SW 1271 (cell line): ENCODE data around the gene SLC51B.
A peak's percentile ranks its signal among the peaks of the same experiment; 100 is the strongest.
"Not testable (repeated sequence)": the region's sequence is repeated elsewhere in the genome, so short reads cannot be mapped to it uniquely, and the experiment has no call there.

Source experiments
- DNase-seq, 2 experiments: peaks; one replicate each; lab custom pipeline; 2025; lab: John Stamatoyannopoulos, UW

SLC51B gene

GRCh38 chr15:65084500-65085206 is 39.5 kb downstream of the SLC51B start:
- DNase-seq, result no peak

- no peak for DNase-seq
These were observed 40.1 kb downstream of the SLC51B start for GRCh38 chr15:65085207-65085753.

GRCh38 chr15:65085990-65086679 is 40.9 kb downstream of the SLC51B start:
- peak in 1 of 2 experiments; percentile 30 for DNase-seq

- no peak for DNase-seq
These were observed 41.5 kb downstream of the SLC51B start for GRCh38 chr15:65086680-65087111.

- no peak for DNase-seq
These were observed 42.2 kb downstream of the SLC51B start for GRCh38 chr15:65087411-65087810.

GRCh38 chr15:65087873-65088642 is 42.9 kb downstream of the SLC51B start:
- no peak for DNase-seq

DNA sequence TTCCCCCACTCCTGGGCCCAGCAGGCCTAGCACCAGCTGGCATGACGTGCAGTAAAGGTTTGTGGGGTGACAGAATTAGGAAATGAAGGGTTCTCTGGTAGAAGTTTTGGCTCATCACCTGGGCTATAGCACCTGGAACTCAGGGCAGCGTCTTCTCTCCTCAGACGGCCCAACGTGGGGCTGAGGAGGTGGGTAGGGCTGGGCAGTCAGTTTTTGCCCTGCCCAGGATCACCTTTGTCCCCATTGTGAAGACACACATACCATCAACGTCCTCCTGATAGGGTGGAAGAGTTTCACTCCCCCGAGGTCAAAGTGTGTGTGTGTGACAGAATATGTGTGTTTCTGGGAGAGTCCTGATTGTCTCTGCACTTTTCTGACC is 43.4 kb downstream of the SLC51B start:
- no peak for DNase-seq

DNA sequence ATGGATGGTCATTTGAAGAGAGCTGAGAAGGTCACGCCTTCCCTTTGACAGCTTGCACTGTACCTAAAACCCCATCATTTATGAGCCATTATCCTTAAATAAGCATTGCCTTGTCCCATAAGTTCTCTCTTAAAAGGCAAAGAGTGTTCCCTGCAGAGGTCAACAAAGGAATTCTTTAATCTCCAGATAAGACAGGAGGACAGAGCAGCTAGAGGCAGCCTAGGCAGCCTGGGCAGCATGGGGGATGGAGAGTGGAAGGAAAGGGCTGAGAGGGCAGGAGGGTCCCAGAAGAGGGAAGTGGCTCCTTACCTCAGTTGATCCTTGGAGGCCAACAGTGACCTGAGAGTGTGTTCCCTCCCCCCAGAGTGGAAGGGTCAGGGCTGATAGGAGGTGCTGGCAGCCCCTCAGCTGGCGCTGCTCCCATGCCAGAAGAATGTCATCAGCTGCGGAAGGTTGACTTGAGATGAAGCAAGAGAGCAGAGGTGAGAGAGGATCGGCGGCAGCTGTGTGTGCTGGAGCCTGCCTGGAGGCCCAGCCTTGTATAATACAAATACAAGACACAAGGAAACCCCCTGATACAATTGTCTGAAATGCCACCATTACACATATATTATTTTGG is 44.1 kb downstream of the SLC51B start:
- no peak for DNase-seq

GRCh38 chr15:65091946-65092770 is 47.0 kb downstream of the SLC51B start:
- no peak for DNase-seq

DNA sequence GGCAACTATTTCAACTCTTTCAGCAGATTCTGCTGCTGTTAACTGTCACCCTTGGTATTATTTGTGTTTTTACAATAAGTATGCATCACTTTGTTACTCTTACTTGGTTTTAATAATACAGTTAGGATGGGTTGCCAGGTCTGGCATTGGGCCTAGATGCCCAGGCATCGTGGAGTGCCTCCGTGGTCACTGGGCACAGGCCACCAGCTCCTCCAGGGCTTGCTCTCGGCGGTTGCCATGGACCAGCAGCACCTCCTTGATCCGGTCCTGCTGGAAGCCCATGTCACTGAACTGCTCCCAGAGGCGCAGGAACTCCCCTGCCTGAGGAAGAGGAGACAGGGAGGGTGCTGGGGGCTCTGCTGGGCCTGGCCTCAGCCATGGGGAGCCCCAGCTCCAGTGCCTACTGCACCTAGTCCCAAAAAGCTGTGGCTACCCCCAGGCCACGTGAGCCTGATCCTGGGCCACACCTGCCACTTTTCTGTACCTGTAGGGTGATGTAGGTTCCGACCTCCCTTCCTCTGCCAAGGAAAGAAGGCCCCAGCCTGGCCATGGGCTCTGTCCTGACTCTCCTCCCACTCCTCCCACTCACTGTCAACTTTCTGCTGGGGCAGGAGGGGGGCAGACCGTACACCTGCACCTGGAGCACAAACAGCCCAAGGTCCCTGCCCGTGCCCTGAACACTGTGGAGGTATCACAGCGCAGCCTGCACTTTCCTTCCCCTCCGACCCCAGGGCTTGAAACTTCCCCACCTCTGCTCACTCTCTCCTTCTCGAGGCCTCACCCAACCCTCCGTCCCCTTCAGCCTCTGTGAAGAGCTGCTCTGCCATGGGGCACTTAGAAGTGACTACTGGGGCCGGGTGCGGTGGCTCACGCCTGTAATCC is 48.0 kb downstream of the SLC51B start:
- DNase-seq, result no peak

DNA sequence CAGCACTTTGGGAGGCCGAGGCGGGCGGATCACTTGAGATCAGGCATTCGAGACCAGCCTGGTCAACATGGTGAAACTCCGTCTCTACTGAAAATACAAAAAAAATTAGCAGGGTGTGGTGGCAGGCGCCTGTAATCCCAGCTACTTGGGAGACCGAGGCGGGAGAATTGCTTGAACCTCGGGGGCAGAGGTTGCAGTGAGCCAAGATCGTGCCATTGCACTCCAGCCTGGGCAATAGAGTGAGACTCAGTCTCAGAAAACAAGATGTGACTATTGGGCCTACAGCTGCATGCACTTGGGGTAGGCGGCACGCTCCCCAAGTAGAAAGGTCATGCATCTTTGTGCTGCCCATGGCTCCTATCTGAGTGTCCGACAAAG is 48.6 kb downstream of the SLC51B start:
- not testable (repeated sequence) for DNase-seq

- no peak for DNase-seq
These were observed 49.3 kb downstream of the SLC51B start for GRCh38 chr15:65094294-65094995.

- no peak for DNase-seq
These were observed 50.0 kb downstream of the SLC51B start for GRCh38 chr15:65095011-65095746.

DNA sequence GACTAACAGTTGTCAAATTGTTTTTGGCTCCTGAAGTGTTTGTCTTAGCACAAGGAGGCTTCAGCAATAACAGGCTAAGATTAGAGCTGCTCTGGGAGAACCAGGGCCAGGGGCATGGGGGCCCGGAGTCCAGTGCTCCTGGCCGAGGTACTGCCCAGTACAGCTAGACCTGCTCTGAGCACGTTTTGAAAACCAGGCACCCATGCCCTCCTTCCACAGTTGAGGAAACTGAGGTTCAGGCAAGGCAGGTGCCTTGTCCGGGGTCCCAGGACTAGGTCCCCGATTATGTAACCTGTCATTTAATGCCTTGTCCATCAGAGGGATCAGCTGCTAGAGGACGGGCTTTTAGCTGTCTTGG is 50.5 kb downstream of the SLC51B start:
- DNase-seq, result no peak

DNA sequence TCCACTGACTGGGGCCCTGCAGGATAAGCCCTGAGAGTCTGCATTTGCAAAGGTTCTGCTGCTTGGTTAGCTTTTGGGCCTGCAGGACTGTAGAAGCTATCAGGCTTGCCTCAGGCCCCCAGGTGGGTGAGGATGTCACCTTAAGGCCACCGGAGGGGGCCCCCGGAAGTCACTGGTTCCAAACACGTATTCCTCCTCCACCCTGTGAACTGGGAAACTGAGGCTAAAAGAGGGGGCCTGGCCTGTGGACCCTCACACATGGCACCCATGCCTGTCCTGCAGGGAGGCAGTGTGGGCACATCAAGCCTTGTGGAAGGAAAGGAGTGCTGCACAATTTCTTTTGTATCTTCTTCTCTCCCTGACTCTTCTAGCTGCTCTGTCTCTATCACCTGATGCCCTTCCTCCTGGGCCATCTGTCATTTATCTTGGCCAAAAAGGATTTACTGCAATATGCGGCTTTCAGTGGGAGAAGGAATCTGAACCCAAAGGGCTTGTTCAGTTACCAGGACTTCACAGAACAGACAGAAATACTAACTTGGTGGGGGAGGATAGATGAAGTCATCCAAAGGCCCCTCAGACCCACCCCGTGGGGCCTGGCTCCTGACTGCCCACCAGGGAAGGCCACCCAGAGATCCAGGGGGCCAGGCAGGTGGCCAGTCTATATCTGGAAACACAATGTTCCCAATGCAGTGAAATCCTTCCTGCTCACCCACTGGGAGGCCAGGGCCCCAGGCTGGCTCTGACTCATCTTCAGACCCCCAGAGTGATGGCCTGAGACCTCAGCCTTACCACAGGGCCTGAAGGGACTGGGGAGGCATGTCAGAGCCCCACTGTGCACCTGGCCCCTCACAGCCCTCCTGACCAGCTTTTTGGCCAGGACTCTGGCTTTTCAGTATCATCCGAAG is 51.5 kb downstream of the SLC51B start:
- DNase-seq, result no peak

GRCh38 chr15:65097651-65098263 is 52.6 kb downstream of the SLC51B start:
- no peak for DNase-seq

DNA sequence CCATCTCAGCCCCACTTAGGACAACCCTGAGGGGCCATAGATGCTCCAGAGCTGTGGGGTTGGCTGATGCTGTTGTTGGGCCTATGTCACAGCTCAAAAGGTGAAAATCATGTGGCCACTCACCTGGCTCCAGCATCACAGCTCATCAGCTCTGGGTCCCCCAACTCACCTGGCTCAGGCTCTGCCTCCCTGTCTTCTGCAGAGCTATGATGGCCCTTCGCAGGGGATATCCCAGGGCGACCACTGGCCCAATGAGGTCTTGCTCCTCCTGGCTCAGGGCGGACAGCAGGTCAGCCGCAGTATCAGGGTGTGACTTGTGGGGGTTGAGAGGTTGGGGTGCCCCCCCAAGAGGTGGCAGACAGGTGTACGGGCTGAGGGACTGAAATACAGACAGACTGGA is 54.1 kb downstream of the SLC51B start:
- DNase-seq, result no peak

DNA sequence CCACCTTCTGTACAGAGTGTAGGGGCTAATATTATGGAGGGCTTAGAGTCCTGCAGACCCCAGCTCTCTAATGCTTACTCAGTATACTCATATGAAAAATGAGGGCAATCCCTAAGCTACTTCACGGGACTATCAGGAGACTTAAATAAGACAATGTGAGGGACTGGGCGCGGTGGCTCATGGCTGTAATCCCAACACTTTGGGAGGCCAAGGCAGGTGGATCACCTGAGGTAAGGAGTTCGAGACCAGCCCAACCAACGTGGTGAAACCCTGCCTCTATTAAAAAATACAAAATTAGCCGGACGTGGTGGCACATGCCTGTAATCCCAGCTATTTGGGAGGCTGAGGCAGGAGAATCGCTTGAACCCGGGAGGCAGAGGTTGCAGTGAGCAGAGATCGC is 54.6 kb downstream of the SLC51B start:
- DNase-seq, result not testable (repeated sequence)
